NCI-H2029 treated with DMSO at 0.1 percent for 48 hours (cell line): ENCODE results near the gene DACT3.

Experiments used
- DNase-seq: peaks from one replicate; lab custom pipeline; 2025; lab: John Stamatoyannopoulos, UW

DACT3 gene

DNA sequence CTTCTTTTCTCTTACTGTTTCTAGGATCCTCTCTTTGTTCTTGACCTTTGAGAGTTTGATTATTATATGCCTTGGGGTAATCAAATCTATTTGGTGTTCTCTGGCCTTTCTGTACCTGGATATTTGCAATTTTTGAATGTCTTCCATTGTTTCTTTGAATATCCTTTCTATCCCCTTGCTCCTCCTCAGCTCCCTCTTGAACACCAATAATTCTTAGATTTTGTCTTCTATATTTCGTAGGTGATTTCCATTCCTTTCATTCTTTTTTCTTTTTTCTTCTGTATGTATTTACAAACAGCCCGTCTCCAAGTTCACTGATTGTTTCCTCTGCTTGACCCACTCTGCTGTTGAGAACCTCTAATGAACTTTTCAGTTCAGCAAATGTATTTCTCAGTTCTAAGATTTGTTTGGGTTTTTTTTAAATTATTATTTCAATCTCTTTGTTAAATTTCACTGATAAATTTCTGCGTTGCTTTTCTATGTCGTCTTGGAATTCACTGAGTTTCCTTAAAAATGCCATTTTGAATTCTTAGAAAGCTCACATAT is 62.5 kb downstream of the DACT3 start:
- DNase-seq = no peak
